GM19099 (cell line): ENCODE results near the gene TRERF1.

Experiments
- POLR2A ChIP-seq: IDR thresholded peaks from 3 replicates; pipeline ENCODE4 v1.6.1; 2011; ENCODE audit warnings: low read depth; ENCODE audit not compliant: insufficient read length; ENCODE audit errors: extremely low read depth

The TRERF1 gene

GRCh38 chr6:42279966-42280629 lies 171.6 kb downstream of the TRERF1 start:
- no peak for TF ChIP-seq POLR2A

- no peak for TF ChIP-seq POLR2A
Measured at GRCh38 chr6:42279144-42279781, 172.5 kb downstream of the TRERF1 start.

GRCh38 chr6:42278131-42278853 lies 173.4 kb downstream of the TRERF1 start:
- no peak for TF ChIP-seq POLR2A

- no peak for TF ChIP-seq POLR2A
Measured at GRCh38 chr6:42276034-42276890, 175.5 kb downstream of the TRERF1 start.

- no peak for TF ChIP-seq POLR2A
Measured at GRCh38 chr6:42275376-42276033, 176.2 kb downstream of the TRERF1 start.

GRCh38 chr6:42274898-42275297 lies 176.8 kb downstream of the TRERF1 start:
- no peak for TF ChIP-seq POLR2A

GRCh38 chr6:42271834-42272805 lies 179.6 kb downstream of the TRERF1 start:
- no peak for TF ChIP-seq POLR2A

- TF ChIP-seq POLR2A = no peak
Measured at GRCh38 chr6:42269974-42270510, 181.7 kb downstream of the TRERF1 start.

- no peak for TF ChIP-seq POLR2A
Measured at GRCh38 chr6:42269553-42269952, 182.2 kb downstream of the TRERF1 start.

- no peak for TF ChIP-seq POLR2A
Measured at GRCh38 chr6:42268835-42269204, 182.9 kb downstream of the TRERF1 start.

- TF ChIP-seq POLR2A = no peak
Measured at GRCh38 chr6:42268016-42268834, 183.5 kb downstream of the TRERF1 start.

GRCh38 chr6:42266538-42266937 lies 185.2 kb downstream of the TRERF1 start:
- no peak for TF ChIP-seq POLR2A
